ENCODE data around the gene SGCA.

SGCA gene

GRCh38 chr17:50166518-50167181 is 845 bp downstream of the SGCA start:
- H3K27ac ChIP-seq = no peak overlapping the region
- TF ChIP-seq CTCF (IDR thresholded peaks at IDR 0.05) = no peak
- TF ChIP-seq ZFX (IDR thresholded peaks at IDR 0.05; ENCODE audit: borderline replicate concordance) = no peak

GRCh38 chr17:50167371-50167770 is 1.6 kb downstream of the SGCA start:
- no peak overlapping the region for H3K27ac ChIP-seq
- TF ChIP-seq CTCF (IDR thresholded peaks at IDR 0.05) (no peak), ZFX (IDR thresholded peaks at IDR 0.05; ENCODE audit: borderline replicate concordance) (no peak)

- TF ChIP-seq ZFX (IDR thresholded peaks at IDR 0.05; ENCODE audit: borderline replicate concordance) = no peak
- TF ChIP-seq CTCF (IDR thresholded peaks at IDR 0.05) = no peak
- no peak overlapping the region for H3K27ac ChIP-seq
These were observed 2.5 kb downstream of the SGCA start for GRCh38 chr17:50168319-50168718.

GRCh38 chr17:50169121-50169764 is 3.4 kb downstream of the SGCA start:
- TF ChIP-seq CTCF (IDR thresholded peaks at IDR 0.05) = peak; percentile 85
- no peak for TF ChIP-seq ZFX (IDR thresholded peaks at IDR 0.05; ENCODE audit: borderline replicate concordance)
- H3K27ac ChIP-seq = no peak overlapping the region

GRCh38 chr17:50169881-50170459 is 4.2 kb downstream of the SGCA start:
- TF ChIP-seq CTCF (IDR thresholded peaks at IDR 0.05) (no peak), ZFX (IDR thresholded peaks at IDR 0.05; ENCODE audit: borderline replicate concordance) (no peak)
- H3K27ac ChIP-seq = no peak overlapping the region

- TF ChIP-seq CTCF (IDR thresholded peaks at IDR 0.05) = no peak
- TF ChIP-seq ZFX (IDR thresholded peaks at IDR 0.05; ENCODE audit: borderline replicate concordance) = no peak
- H3K27ac ChIP-seq = no peak overlapping the region
These were observed 5.0 kb downstream of the SGCA start for GRCh38 chr17:50170662-50171370.
